GM21360 (cell line): Measurements from ENCODE around the gene ZMYND10.

Source experiments
- ATAC-seq: cut with Tn5 transposase; IDR thresholded peaks from one replicate; pipeline ENCODE4 v1.9.1; 2021; ENCODE audit warnings: mild to moderate bottlenecking, moderate library complexity; ENCODE audit not compliant: unreplicated experiment

The ZMYND10 gene

DNA sequence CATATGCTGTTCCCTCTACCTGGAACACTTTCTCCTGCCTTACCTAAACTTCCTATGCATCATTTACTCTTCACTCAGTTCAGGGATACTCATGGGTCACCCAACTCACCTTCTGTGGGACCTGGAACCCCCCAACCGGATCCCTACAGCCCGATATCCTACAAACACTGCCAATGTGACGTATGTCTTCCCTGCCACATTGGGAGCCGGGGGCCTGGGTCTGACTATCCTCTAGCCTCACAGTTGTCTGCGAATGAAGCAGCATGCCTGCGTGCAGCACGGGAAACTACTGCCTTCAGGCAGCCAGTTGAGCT is 4.6 kb upstream of the ZMYND10 start:
- no peak for ATAC-seq

GRCh38 chr3:50347187-50347813 is 1.8 kb upstream of the ZMYND10 start:
- ATAC-seq: no peak

GRCh38 chr3:50345008-50345407 is 524 bp downstream of the ZMYND10 start:
- ATAC-seq: no peak

DNA sequence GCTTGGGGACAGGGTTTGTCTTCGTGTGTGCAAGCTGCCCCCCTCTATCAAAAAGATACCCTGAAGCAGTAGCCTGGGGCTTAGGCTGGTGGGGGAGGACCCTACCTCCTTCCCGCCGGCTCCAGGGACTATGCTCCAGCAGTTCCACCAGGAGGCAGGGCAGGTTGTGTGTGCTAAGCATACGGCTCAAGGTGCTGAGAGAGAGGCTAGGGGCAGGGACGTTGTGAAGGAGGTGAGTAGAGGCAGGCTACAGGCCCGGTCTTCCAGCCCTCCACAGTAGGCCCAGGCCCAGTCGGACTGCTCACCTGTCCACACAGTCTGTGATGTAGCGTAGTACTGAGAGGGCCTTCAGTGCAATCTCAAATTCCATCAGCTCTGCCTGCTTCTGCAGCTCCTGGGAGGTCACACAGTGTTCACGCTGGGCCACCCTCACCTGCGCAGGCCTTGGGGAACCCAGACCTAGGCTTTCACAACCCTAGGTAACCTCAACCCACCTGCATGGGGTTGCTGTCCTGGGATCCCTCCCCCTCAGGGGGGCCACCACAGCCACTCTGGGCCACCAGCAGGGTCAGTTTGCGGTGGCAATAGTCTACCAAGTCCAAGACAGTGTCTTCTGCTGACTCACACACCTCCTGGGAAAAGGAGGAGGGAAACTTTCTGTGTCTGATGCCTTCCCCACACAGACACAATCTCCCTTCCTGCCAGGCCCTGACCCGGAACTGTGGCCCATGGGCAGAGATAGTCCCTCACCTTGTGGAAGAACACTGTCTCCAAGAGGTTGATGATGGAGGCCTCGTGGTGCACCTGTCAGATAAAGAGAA is 2.5 kb downstream of the ZMYND10 start:
- ATAC-seq: no peak

DNA sequence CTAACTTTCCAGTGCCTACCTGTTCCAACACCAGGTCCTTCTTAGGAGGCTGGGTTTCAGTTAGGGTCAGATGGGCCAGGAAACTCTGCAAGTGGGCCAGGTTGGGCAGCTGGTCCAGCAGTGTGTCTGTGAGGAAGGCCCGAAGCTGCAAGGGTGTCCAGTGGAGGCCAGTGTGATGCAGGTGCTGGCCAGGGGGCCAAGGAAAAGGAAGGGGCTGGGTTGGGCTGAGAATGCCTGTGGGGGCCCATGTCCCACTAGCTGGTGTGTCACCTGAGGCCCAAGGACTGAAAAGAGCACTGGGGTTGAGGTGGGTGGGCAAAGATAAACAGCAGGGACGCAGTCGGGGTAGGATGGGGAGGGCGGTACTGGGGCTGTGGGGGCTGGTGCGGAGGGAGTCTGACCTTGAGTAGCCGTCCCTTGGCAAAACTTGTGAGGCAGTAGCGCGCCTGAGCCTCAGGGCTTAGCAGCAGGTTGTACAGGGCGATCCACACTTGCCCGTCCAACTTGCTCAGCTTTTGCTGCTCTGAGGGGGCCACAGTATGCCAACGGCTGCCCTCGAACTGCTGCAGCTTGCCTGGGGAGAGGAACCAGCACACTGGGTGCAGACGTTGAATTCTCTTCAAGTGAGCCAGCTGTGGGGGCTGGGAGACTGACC is 3.4 kb downstream of the ZMYND10 start:
- no peak for ATAC-seq

DNA sequence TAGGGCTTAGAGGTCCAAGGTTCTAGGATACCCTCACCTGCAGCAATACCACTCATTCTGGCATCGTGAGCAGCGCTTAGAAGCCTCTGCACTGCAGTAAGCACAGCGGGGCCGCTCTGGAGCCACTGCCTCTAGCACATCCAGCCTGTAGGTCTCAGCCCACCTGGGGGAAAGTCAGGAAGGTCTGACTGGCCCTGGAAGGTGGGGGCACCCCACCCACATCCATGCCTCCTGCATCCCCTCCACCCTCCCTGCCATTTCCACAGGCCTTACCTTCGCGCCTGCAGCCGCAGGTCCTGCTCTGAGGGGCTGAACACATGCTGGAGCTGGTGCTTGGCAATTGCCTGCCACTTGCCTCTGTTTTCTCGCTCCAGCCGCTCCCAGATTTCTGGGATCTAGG is 4.0 kb downstream of the ZMYND10 start:
- no peak for ATAC-seq

- no peak for ATAC-seq
Observed at GRCh38 chr3:50340448-50341329, 4.8 kb downstream of the ZMYND10 start, which contains the start of gene RASSF1. TSS of gene RASSF1 (minus strand) at chr3:50340836. CDS start at chr3:50340805, 31 bp downstream.

- no peak for ATAC-seq
Observed at GRCh38 chr3:50340147-50340447, 5.4 kb downstream of the ZMYND10 start.

DNA sequence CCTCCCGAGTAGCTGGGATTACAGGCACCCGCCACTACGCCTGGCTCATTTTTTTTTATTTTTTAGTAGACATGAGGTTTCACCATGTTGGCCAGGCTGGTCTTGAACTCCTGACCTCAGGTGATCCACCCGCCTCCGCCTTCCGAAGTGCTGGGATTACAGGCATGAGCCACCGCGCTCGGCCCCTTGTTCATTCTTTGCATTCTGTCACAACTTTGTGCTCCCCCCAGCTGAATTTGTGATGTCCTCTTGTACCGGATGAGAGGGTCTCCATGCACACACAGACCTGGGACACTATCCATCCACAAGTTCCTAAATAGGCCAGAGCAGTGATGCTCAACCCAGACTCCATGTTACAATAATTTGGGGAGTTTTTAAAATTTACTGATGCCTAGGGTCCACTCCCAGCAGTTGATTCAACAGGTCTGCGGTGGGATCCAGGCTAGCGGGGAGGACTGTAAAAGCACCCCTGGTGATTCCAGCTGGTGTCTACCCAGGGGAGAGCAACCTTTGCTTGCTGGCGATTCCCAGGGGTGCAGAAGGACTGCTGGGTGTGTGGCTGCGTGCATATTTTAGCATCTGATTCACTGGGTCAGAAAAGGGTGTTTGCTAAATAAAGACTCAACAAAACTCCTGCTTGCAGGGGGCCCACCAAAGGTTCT is 5.9 kb downstream of the ZMYND10 start:
- ATAC-seq: no peak

DNA sequence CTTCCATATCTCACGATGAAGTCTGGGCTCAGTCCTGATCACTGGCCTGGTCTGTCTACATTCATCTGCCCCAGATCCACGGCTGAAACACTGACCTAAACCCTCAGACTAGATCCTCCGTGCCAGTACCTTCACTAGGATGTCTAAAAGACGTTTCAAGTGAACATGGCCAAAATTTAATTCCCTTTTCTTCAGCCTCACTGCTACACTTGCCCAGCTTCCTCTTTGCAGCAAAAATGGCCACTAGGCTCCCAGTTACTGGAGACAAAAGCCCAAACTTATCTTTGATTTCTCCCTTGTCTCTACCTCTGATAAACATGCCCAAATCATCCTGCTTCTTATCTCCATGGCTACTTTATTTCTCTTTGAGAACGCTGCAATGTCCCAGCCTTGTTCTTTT is 6.6 kb downstream of the ZMYND10 start:
- no peak for ATAC-seq

GRCh38 chr3:50337175-50337861 is 8.2 kb downstream of the ZMYND10 start:
- peak; percentile 70 for ATAC-seq

DNA sequence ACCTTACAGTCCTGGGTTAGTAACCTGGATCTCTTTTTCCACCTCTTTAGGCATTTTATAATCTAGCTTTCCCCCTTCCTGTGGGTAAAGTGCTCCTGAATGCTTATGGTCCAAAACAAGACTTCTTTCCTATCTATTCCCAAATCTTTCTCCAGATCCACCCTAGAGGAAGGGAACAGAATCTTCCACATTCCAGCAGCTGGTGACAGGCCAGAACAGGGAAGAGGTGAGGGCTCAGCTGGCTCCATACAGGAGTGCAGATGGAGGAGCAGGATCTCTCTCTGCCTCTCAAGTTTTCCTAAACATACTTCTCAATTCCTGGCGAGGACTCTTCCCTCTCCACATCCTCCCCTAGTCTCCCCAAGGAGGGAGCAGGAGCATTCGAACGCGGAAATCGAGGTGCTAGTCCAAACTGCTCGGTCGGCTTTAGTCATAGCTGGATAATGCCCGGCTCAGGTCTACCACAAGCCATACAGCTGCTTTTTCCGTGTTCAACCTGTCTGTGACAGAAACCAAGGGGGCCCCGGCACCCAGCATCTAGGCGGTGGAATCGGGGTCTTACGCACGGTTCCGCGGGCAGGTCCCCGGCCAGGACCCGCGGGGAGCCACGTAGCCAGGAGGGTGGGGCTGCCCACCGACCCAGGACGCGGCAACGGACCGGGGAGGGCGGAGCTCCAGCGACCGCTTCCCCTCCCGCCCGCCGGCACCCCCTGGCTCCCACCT is 8.9 kb downstream of the ZMYND10 start:
- peak; percentile 32 for ATAC-seq

DNA sequence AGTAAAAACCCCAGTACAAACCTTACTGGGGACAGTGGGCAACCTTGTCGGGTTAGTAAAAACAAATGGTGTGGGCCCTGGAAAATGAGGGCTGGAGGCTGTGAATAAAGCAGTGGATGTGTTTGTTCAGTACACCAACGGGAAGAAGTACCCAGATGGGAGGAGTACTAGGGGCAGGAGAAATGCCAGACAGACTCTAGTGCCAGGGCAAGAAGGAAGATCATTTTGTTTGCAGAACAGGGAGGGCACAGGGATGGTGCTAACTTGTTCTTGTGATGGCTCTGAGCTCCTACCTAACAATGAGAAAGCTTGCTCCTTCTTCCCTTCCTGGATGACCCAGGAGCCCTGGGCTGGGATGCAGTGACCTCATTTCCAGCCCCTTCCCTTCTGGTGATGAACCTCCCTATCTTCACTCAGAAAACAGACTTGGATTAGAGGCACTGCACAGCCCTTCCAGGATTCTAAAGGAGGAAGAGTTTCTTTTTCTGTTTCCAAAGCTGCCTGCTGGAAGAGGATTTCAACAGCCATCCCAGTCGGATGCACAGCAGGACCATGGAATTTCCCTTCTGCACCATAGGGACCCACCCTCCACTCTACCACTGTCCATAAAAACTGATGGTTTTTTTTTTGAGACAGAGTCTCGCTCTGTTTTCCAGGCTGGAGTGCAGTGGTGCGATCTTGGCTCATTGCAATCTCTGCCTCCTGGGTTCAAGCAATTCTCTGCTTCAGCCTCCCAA is 11.0 kb downstream of the ZMYND10 start:
- ATAC-seq: no peak

DNA sequence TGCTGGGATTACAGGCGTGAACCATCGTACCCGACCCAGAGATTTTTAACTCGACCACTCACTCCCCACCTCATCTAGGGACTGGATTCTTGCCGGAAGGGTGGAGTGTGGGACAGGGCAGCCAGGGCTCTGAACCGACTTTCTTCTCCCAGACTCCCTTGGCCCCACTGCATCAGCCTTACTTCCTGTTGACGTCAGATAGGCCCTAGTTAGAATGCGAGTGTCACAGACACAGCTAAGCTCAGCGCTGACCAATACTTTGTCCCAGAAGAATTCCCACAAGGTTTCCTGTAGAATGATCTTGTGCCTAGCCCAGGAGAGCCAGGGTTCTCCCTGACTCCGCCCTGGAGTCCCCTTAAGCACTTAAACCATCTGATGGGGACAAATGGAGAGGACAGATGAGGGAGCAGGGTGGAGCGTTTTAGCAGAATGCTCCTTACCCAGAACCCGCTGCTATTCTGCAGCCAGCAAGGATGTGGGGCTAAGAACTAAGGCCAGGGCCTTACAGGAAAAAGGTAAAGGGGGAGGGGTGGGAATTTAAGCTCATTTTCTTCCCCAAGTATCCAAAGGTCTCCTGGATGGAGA is 11.7 kb downstream of the ZMYND10 start:
- no peak for ATAC-seq

DNA sequence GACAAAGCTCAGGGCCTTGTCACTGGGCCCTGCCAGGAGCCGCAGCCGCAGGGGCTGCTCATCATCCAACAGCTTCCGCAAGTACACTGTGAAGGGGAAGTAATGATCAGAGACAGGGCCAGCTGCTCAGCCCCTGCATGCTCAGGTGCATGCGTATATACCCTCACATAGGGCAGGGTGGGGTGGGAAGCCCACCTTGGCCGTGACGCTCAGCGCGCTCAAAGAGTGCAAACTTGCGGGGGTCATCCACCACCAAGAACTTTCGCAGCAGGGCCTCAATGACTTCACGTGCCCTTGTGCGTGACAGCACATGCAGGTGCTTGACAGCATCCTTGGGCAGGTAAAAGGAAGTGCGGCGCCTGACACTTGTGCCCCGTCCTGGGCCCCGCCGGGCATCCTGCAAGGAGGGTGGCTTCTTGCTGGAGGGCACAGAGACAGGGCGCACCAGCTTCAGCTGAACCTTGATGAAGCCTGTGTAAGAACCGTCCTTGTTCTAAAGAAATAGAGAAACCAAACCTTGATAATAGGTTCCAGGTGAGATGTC is 14.1 kb downstream of the ZMYND10 start:
- no peak for ATAC-seq

- ATAC-seq: no peak
Observed at GRCh38 chr3:50330330-50330729, 15.2 kb downstream of the ZMYND10 start.

DNA sequence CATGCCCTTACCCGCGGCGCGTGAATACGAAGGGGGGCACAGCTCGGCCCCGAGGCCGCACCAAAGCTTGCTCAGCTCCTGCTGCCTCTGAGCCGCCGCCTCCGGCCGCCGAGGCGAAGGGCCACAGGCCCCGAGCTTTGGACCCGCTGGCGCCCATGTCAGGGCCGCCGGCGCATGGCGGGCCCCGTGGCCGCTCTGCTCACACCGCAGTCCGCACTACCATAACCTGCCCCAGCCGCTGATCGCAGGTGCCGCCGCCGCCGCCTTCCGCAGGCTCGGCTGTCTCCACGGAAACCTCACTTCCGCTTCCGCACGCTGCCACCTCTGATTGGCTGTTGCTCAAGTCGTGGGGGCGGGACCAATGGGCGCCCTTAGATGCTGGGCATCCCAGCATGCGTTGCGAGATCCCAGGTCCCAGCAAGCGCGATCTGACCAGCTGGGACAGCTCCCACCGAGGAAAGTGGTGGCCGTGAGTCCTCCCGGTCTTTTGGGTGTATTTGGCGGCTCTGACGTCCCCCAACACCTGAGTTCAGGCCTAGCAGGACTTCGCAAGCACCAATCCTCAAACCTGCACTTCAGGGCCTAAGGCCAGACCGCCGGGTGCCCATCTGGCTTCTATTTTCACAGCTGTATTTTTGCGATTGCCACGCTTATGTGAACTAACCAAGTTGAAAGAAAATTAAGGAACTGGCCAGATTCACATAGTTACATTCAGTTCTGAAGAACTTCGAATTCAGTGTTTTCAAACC is 17.4 kb downstream of the ZMYND10 start, which contains the start of gene TUSC2:
TSS of gene TUSC2 (minus strand) at position 281 of the 749 bp plus-strand sequence. CDS start at position 157, 124 bp downstream.
- peak; percentile 77 for ATAC-seq
